HCT116 (cell line): ENCODE measurements around the gene GARIN5B. TPM values are rescaled to one million over a fixed set of nuclear protein-coding genes. Genes with fewer than 3 reads are reported as not detected.
A peak's percentile ranks its signal among the peaks of the same experiment; 100 is the strongest.

Experiments
- ATAC-seq: fragments of 200-7000 bp; cut with Tn5 transposase; 2 replicates; pipeline ENCODE4 v1.9.1; 2020; ENCODE audit warnings: mild to moderate bottlenecking, moderate library complexity
- BruUV-seq: library from RNA; stranded (reverse); fragments of 400-500 nt; replicated peaks from 2 replicates; lab custom pipeline; 2021; lab: Mats Ljungman, UMichigan
- CTCF ChIA-PET: fragments of 300-600 bp; sonication (Branson Sonifier 250); formaldehyde crosslinking; loops from one replicate; lab custom pipeline; 2021; ENCODE audit warnings: antibody characterized with exemption; lab: Charles Lee
- POLR2A ChIA-PET: fragments of 300-600, 350-600 bp; sonication (Branson Sonifier 250); formaldehyde crosslinking; loops from one replicate; lab custom pipeline; 2021; ENCODE audit warnings: antibody characterized with exemption; lab: Charles Lee
- RAD21 ChIA-PET, 2 experiments: fragments of 300-600 bp; sonication (Branson Sonifier 250); formaldehyde crosslinking; loops; one replicate each; lab custom pipeline; 2023; ENCODE audit warnings: low total read pairs in 2 of 2; ENCODE audit not compliant: uncharacterized antibody in 2 of 2, unreplicated experiment in 2 of 2, low non-redundant PET in 1 of 2; lab: Charles Lee
- DNase-seq: peaks from one replicate; pipeline ENCODE4 v3.0.0-alpha.2; 2010; ENCODE audit warnings: low read depth, low spot score
- H2AFZ ChIP-seq: fragments of 200-600 bp; shearing (Covaris generic), sonication (generic); 2 replicates; pipeline ENCODE4 v1.6.1; 2017; ENCODE audit warnings: low read depth, mixed run types, mixed read lengths, antibody characterized with exemption, low read length; ENCODE audit not compliant: poor library complexity, severe bottlenecking
- H3K27ac ChIP-seq: 2 replicates; pipeline ENCODE4 v1.5.1; 2012; ENCODE audit warnings: low read depth, low read length
- H3K27me3 ChIP-seq: fragments of 200-600 bp; sonication (generic); 2 replicates; pipeline ENCODE4 v1.6.1; 2016; ENCODE audit warnings: mixed run types, low read length, mixed read lengths; ENCODE audit not compliant: insufficient read depth
- H3K36me3 ChIP-seq, 2 experiments: fragments of 200-500 bp in 1 of 2; fragments of 200-600 bp in 1 of 2; sonication (Bioruptor generic) in 1 of 2; sonication (generic) in 1 of 2; 2 replicates each; pipeline versions ENCODE4 v1.5.1 to v1.6.1; 2014 to 2016; ENCODE audit warnings: low read length in 2 of 2, inconsistent platforms in 1 of 2, mixed read lengths in 1 of 2, mixed run types in 1 of 2; ENCODE audit not compliant: insufficient read depth in 2 of 2, control insufficient read depth in 1 of 2
- H3K4me1 ChIP-seq, 2 experiments: fragments of 200-600 bp in 1 of 2; sonication (generic) in 1 of 2; 2 replicates each; pipeline versions ENCODE4 v1.5.1 to v1.6.1; 2012 to 2017; ENCODE audit warnings: low read length in 2 of 2, inconsistent platforms in 1 of 2, mild to moderate bottlenecking in 1 of 2, mixed read lengths in 1 of 2, mixed run types in 1 of 2, moderate library complexity in 1 of 2; ENCODE audit not compliant: insufficient read depth in 2 of 2, control insufficient read depth in 1 of 2
- H3K4me2 ChIP-seq: fragments of 200-600 bp; sonication (generic); 2 replicates; pipeline ENCODE4 v1.6.1; 2017; ENCODE audit warnings: mixed run types, low read length, mixed read lengths
- H3K4me3 ChIP-seq, 2 experiments: fragments of 200-600 bp in 1 of 2; sonication (generic) in 1 of 2; replicated peaks in 1 of 2; 2 replicates each; pipeline ENCODE4 v1.5.1; 2011 to 2016; ENCODE audit warnings: low read length in 2 of 2, control low read depth in 1 of 2, low read depth in 1 of 2, mild to moderate bottlenecking in 1 of 2, mixed read lengths in 1 of 2, mixed run types in 1 of 2
- H3K79me2 ChIP-seq: fragments of 200-600 bp; sonication (generic); 2 replicates; pipeline ENCODE4 v1.6.1; 2017; ENCODE audit warnings: mild to moderate bottlenecking, mixed run types, low read length, moderate library complexity, mixed read lengths; ENCODE audit not compliant: insufficient read depth
- H3K9ac ChIP-seq: fragments of 200-600 bp; sonication (generic); 2 replicates; pipeline ENCODE4 v1.6.1; 2016; ENCODE audit warnings: low read length, mixed read lengths
- H3K9me2 ChIP-seq: fragments of 200-600 bp; sonication (generic), shearing (Covaris generic); 2 replicates; pipeline ENCODE4 v1.6.1; 2017; ENCODE audit warnings: mixed run types, mild to moderate bottlenecking, moderate library complexity; ENCODE audit not compliant: insufficient read depth
- H3K9me3 ChIP-seq, 2 experiments: fragments of 200-500 bp in 1 of 2; fragments of 200-600 bp in 1 of 2; sonication (Bioruptor generic) in 1 of 2; sonication (generic) in 1 of 2; 2 replicates each; pipeline ENCODE4 v1.6.1; 2014 to 2017; ENCODE audit warnings: low read length in 2 of 2, mixed read lengths in 2 of 2, inconsistent platforms in 1 of 2, low read depth in 1 of 2, mild to moderate bottlenecking in 1 of 2, mixed run types in 1 of 2, moderate library complexity in 1 of 2; ENCODE audit not compliant: control insufficient read depth in 1 of 2, insufficient read depth in 1 of 2
- H4K20me1 ChIP-seq: fragments of 200-600 bp; sonication (generic), shearing (Covaris generic); 2 replicates; pipeline ENCODE4 v1.6.1; 2017; ENCODE audit warnings: mixed run types, mild to moderate bottlenecking, moderate library complexity; ENCODE audit not compliant: insufficient read depth
- CBX3 ChIP-seq: IDR thresholded peaks from 2 replicates; pipeline ENCODE4 v1.6.1; 2012; ENCODE audit warnings: low read depth
- EGR1 ChIP-seq: IDR thresholded peaks from 2 replicates; pipeline ENCODE4 v1.6.1; 2012; ENCODE audit warnings: low read depth
- EZH2 ChIP-seq: fragments of 200-600 bp; sonication (generic); IDR thresholded peaks from 2 replicates; pipeline ENCODE4 v1.6.1; 2017; ENCODE audit warnings: antibody characterized with exemption, mixed run types
- MAX ChIP-seq: IDR thresholded peaks from 2 replicates; pipeline ENCODE4 v1.6.1; 2012
- POLR2AphosphoS5 ChIP-seq: IDR thresholded peaks from 2 replicates; pipeline ENCODE4 v1.6.1; 2011; ENCODE audit warnings: mild to moderate bottlenecking, low read depth, low read length, moderate library complexity
- RAD21 ChIP-seq: IDR thresholded peaks from 2 replicates; pipeline ENCODE4 v1.6.1; 2012; ENCODE audit warnings: low read depth, mild to moderate bottlenecking
- SP1 ChIP-seq: IDR thresholded peaks from 2 replicates; pipeline ENCODE4 v1.6.1; 2012; ENCODE audit warnings: low read depth
- TCF7L2 ChIP-seq: IDR thresholded peaks from 2 replicates; pipeline ENCODE4 v1.7.0; 2011; ENCODE audit warnings: borderline replicate concordance, inconsistent platforms; ENCODE audit not compliant: insufficient read depth, insufficient read length; ENCODE audit errors: extremely low read depth
- YY1 ChIP-seq: IDR thresholded peaks from 2 replicates; pipeline ENCODE4 v1.6.1; 2011; ENCODE audit warnings: low read length, low read depth, moderate library complexity, mild to moderate bottlenecking; ENCODE audit not compliant: insufficient replicate concordance; ENCODE audit errors: extremely low read depth
- intact Hi-C: fragments of 100-400 bp; cut with micrococcal nuclease; formaldehyde crosslinking; loops from 2 replicates; pipeline ENCODE4 v1.10.0; 2022
- total RNA-seq: library from RNA; stranded (reverse); gene quantifications from one replicate; pipeline ENCODE4 v1.2.1, GENCODE V29; 2021; ENCODE audit not compliant: unreplicated experiment

The GARIN5B gene
- total RNA-seq, 1 experiment from 2014 or later = not detected

- DNase-seq (no peak), ATAC-seq (no peak)
- H3K4me2 ChIP-seq = peak overlapping the region; percentile 83
- BruUV-seq = TSS peak; percentile 93
- H3K79me2 ChIP-seq = peaks cover 38% of the 10 kb centered on the region
- H3K9me3 ChIP-seq = no peaks in the 10 kb centered on the region
- ChIA-PET RAD21 (no interaction called here), CTCF (interaction anchor here (2.0 kb wide), 1 partner anchor 262 kb away, joined by 6 read pairs; no protein-coding TSS in a partner anchor), POLR2A (interaction anchor here (0.6 to 1.4 kb wide), 3 partner anchors 26 to 216 kb away, joined by 3 to 4 read pairs (median 3); partner anchors contain the start of genes HSPBP1 and ZNF784)
- peak overlapping the region; percentile 19 to 45 for H3K4me3 ChIP-seq
- peaks cover 12 to 27% of the 10 kb centered on the region in 2 experiments for H3K4me1 ChIP-seq
- H3K27me3 ChIP-seq = no peaks in the 10 kb centered on the region
- H3K36me3 ChIP-seq = peaks cover 18 to 29% of the 10 kb centered on the region in 2 experiments; a peak in 3 of 4 replicates
- intact Hi-C loops = no loop called here
- TF ChIP-seq EZH2 (no peak), CBX3 (peak; percentile 55; the same call in 1 of the 2 replicates)
- H3K9me2 ChIP-seq = no peaks in the 10 kb centered on the region
- peak overlapping the region; percentile 95 for H3K27ac ChIP-seq
- H3K9ac ChIP-seq = peak overlapping the region; percentile 99
- H4K20me1 ChIP-seq = peaks cover 8% of the 10 kb centered on the region; the same call in 1 of the 2 replicates
- H2AFZ ChIP-seq = peak overlapping the region; percentile 67
These were observed 45.4 kb upstream of the GARIN5B start for GRCh38 chr19:55408533-55408872.

GRCh38 chr19:55407800-55408532, 44.9 kb upstream of the GARIN5B start:
- H3K27me3 ChIP-seq = no peaks in the 10 kb centered on the region
- peak; percentile 94 for ATAC-seq
- H2AFZ ChIP-seq = peak overlapping the region; percentile 67
- H4K20me1 ChIP-seq = peaks cover 11% of the 10 kb centered on the region; the same call in 1 of the 2 replicates
- no TSS peak for BruUV-seq
- peak overlapping the region; percentile 95 for H3K27ac ChIP-seq
- H3K79me2 ChIP-seq = peaks cover 44% of the 10 kb centered on the region
- POLR2A ChIA-PET = interaction anchor here (0.6 to 1.8 kb wide), 24 partner anchors 9 to 328 kb away, joined by 3 to 17 read pairs (median 5); partner anchors contain the start of genes HSPBP1, ISOC2, PPP6R1 and TMEM238
- no peaks in the 10 kb centered on the region for H3K9me2 ChIP-seq
- peak overlapping the region; percentile 83 for H3K4me2 ChIP-seq
- no peaks in the 10 kb centered on the region for H3K9me3 ChIP-seq
- CTCF ChIA-PET = interaction anchor here (2.0 kb wide), 1 partner anchor 261 kb away, joined by 6 read pairs; no protein-coding TSS in a partner anchor
- peak; percentile 98 for DNase-seq
- H3K4me3 ChIP-seq = peak overlapping the region; percentile 81 to 93
- H3K36me3 ChIP-seq = peaks cover 23 to 34% of the 10 kb centered on the region in 2 experiments
- peak overlapping the region; percentile 99 for H3K9ac ChIP-seq
- TF ChIP-seq RAD21 (no peak), SP1 (peak; percentile 91), TCF7L2 (peak; percentile 79), MAX (peak; percentile 98), CBX3 (peak; percentile 74), EGR1 (peak; percentile 55; the same call in 1 of the 2 replicates), YY1 (peak; percentile 60), POLR2AphosphoS5 (no peak)
- intact Hi-C loops = no loop called here
- RAD21 ChIA-PET = no interaction called here
- H3K4me1 ChIP-seq = peaks cover 12 to 27% of the 10 kb centered on the region in 2 experiments
